Tibial nerve (tissue), 3 donors: ENCODE results near the gene AGPS.

ENCODE experiments used
- POLR2A ChIP-seq, 2 donors: fragments of 450-650 bp; IDR thresholded peaks; one replicate each; pipeline ENCODE4 v1.6.1; 2017; ENCODE audit warnings: antibody characterized with exemption in 2 of 2, mild to moderate bottlenecking in 2 of 2, moderate library complexity in 2 of 2
- TF ChIP-seq, protein P1 (sequence below), 5 experiments: fragments of 200-600 bp in 3 of 5; fragments of 450-650 bp in 2 of 5; sonication (generic) in 3 of 5; IDR thresholded peaks; one replicate each; pipeline ENCODE4 v1.5.1; 2016 to 2019; ENCODE audit warnings: antibody characterized with exemption in 5 of 5, mild to moderate bottlenecking in 3 of 5, moderate library complexity in 2 of 5

GRCh38 chr2:177400337-177400923 is 7.9 kb downstream of the AGPS start:
- TF ChIP-seq, protein P1, sequence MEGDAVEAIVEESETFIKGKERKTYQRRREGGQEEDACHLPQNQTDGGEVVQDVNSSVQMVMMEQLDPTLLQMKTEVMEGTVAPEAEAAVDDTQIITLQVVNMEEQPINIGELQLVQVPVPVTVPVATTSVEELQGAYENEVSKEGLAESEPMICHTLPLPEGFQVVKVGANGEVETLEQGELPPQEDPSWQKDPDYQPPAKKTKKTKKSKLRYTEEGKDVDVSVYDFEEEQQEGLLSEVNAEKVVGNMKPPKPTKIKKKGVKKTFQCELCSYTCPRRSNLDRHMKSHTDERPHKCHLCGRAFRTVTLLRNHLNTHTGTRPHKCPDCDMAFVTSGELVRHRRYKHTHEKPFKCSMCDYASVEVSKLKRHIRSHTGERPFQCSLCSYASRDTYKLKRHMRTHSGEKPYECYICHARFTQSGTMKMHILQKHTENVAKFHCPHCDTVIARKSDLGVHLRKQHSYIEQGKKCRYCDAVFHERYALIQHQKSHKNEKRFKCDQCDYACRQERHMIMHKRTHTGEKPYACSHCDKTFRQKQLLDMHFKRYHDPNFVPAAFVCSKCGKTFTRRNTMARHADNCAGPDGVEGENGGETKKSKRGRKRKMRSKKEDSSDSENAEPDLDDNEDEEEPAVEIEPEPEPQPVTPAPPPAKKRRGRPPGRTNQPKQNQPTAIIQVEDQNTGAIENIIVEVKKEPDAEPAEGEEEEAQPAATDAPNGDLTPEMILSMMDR (IDR thresholded peaks at IDR 0.05), result no peak
- TF ChIP-seq POLR2A (IDR thresholded peaks at IDR 0.05), result no peak
